OCI-LY3 (cell line): ENCODE measurements around the gene ANTXR2.

ENCODE experiments used
- CTCF ChIP-seq: fragments of 200-600, 300-600 bp; sonication (generic); IDR thresholded peaks from 2 replicates; pipeline ENCODE4 v1.5.1; 2014; ENCODE audit warnings: antibody characterized with exemption, low read length, low read depth
- EZH2phosphoT487 ChIP-seq: fragments of 200-600 bp; shearing (Covaris generic); IDR thresholded peaks from 2 replicates; pipeline ENCODE4 v1.6.1; 2018; ENCODE audit warnings: antibody characterized with exemption, mixed run types, low read depth

- no peak for TF ChIP-seq CTCF
- TF ChIP-seq EZH2phosphoT487 = no peak
These were observed 65.9 kb downstream of the ANTXR2 start for GRCh38 chr4:80006935-80007744.
